Gastroesophageal sphincter (tissue), 4 donors: ENCODE data around the gene ALKBH4. TPM values are rescaled to one million over a fixed set of nuclear protein-coding genes. Genes with fewer than 3 reads are reported as not detected.

Experiments used
- ATAC-seq: fragments of 150-250 bp; one replicate; pipeline ENCODE4 v1.9.1; 2016; ENCODE audit warnings: mild to moderate bottlenecking, moderate library complexity
- H3K27ac ChIP-seq, 4 donors: fragments of 200-600 bp; sonication (generic) in 3 of 4; 1 replicate in 3 of 4; 2 replicates in 1 of 4; pipeline ENCODE4 v1.5.1; 2016 to 2019
- H3K27me3 ChIP-seq: fragments of 200-600 bp; sonication (generic); one replicate; pipeline ENCODE4 v1.5.1; 2019
- H3K36me3 ChIP-seq, 2 donors: fragments of 200-600 bp; sonication (generic); one replicate each; pipeline ENCODE4 v1.5.1; 2019; ENCODE audit warnings: control low read depth in 1 of 2
- H3K4me1 ChIP-seq, 3 donors: fragments of 200-600 bp; sonication (generic); 1 replicate in 2 of 3; 2 replicates in 1 of 3; pipeline ENCODE4 v1.5.1; 2016 to 2019; ENCODE audit warnings: control low read depth in 2 of 3
- H3K4me3 ChIP-seq, 2 donors: fragments of 200-600 bp; sonication (generic); one replicate each; pipeline ENCODE4 v1.5.1; 2019; ENCODE audit warnings: mild to moderate bottlenecking in 1 of 2, moderate library complexity in 1 of 2
- H3K9me3 ChIP-seq, 3 donors: fragments of 200-600 bp; sonication (generic); one replicate each; pipeline ENCODE4 v1.5.1; 2017 to 2019; ENCODE audit warnings: control low read depth in 2 of 3
- CTCF ChIP-seq, 4 experiments: fragments of 200-600 bp in 2 of 4; fragments of 450-650 bp in 2 of 4; sonication (generic) in 1 of 4; IDR thresholded peaks; one replicate each; pipeline ENCODE4 v1.5.1; 2017 to 2019; ENCODE audit warnings: antibody characterized with exemption in 4 of 4, mild to moderate bottlenecking in 2 of 4, moderate library complexity in 2 of 4
- EP300 ChIP-seq: sonication (generic); formaldehyde crosslinking; IDR thresholded peaks from one replicate; pipeline ENCODE4 v1.6.1; 2017; ENCODE audit warnings: antibody characterized with exemption, mild to moderate bottlenecking
- POLR2A ChIP-seq, 2 donors: fragments of 450-650 bp; IDR thresholded peaks; one replicate each; pipeline ENCODE4 v1.6.1; 2017; ENCODE audit warnings: antibody characterized with exemption in 2 of 2, mild to moderate bottlenecking in 2 of 2, moderate library complexity in 1 of 2
- POLR2AphosphoS5 ChIP-seq: sonication (generic); formaldehyde crosslinking; IDR thresholded peaks from one replicate; pipeline ENCODE4 v1.6.1; 2017; ENCODE audit warnings: antibody characterized with exemption
- WGBS, 2 donors: methylation state at CpG; one replicate each; pipeline ENCODE4 v1.1.5; 2018; ENCODE audit warnings: low coverage in 1 of 2; 5-methylcytosine and 5-hydroxymethylcytosine counted together
- total RNA-seq, 4 donors: library from RNA; depleted of rRNA; stranded (reverse); fragments of >200 nt; gene quantifications; one replicate each; pipeline ENCODE4 v1.1.0, GENCODE V29; 2016

Gene ALKBH4
- total RNA-seq, 4 donors from 2014 or later: 9.7 to 31.6 (median 14.8) TPM

- 100% methylated on average over 3 of the region's 7 CpGs; no CpG with 5 or more reads in 1 of the 2 donors for WGBS, 2 donors
- TF ChIP-seq POLR2AphosphoS5: no peak
- no peaks in the 10 kb centered on the region for H3K27me3 ChIP-seq
- ATAC-seq: no peak
- H3K36me3 ChIP-seq: peaks cover 0 to 41% of the 10 kb centered on the region in 2 donors
- no peaks in the 10 kb centered on the region for H3K4me1 ChIP-seq
- no peak overlapping the region for H3K4me3 ChIP-seq
- no peaks in the 10 kb centered on the region for H3K9me3 ChIP-seq
- no peak overlapping the region for H3K27ac ChIP-seq
Measured at GRCh38 chr7:102453319-102453718, 11.3 kb downstream of the ALKBH4 start.

GRCh38 chr7:102452451-102452850 is 12.2 kb downstream of the ALKBH4 start:
- no peak overlapping the region for H3K4me3 ChIP-seq
- no peaks in the 10 kb centered on the region for H3K9me3 ChIP-seq
- TF ChIP-seq POLR2AphosphoS5 (no peak), POLR2A (IDR thresholded peaks at IDR 0.05) (no peak)
- ATAC-seq: no peak
- H3K4me1 ChIP-seq: no peaks in the 10 kb centered on the region
- no peak overlapping the region for H3K27ac ChIP-seq
- no peaks in the 10 kb centered on the region for H3K27me3 ChIP-seq
- peaks cover 0 to 41% of the 10 kb centered on the region in 2 donors for H3K36me3 ChIP-seq
- 97% methylated on average over 6 of the region's 6 CpGs; no CpG with 5 or more reads in 1 of the 2 donors for WGBS, 2 donors

- ATAC-seq: peak; percentile 23
- Histone ChIP-seq H3K27ac (no peak overlapping the region), H3K36me3 (peaks cover 0 to 41% of the 10 kb centered on the region in 2 donors), H3K4me1 (no peaks in the 10 kb centered on the region), H3K9me3 (no peaks in the 10 kb centered on the region), H3K4me3 (no peak overlapping the region), H3K27me3 (no peaks in the 10 kb centered on the region)
- no peak for TF ChIP-seq POLR2A (IDR thresholded peaks at IDR 0.05)
- TF ChIP-seq EP300: no peak
- TF ChIP-seq CTCF (IDR thresholded peaks at IDR 0.05): no peak
- no peak for TF ChIP-seq POLR2AphosphoS5
- 53 to 74% methylated on average over 3 to 7 of the region's 23 CpGs for WGBS, 2 donors
Measured at GRCh38 chr7:102451371-102452054, 13.2 kb downstream of the ALKBH4 start.

- 47 to 71% methylated on average over 3 to 5 of the region's 6 CpGs for WGBS, 2 donors
- H3K27me3 ChIP-seq: no peaks in the 10 kb centered on the region
- H3K4me3 ChIP-seq: no peak overlapping the region
- no peaks in the 10 kb centered on the region for H3K4me1 ChIP-seq
- H3K27ac ChIP-seq: no peak overlapping the region
- TF ChIP-seq EP300 (no peak), POLR2A (IDR thresholded peaks at IDR 0.05) (no peak), POLR2AphosphoS5 (no peak), CTCF (IDR thresholded peaks at IDR 0.05) (no peak)
- peaks cover 0 to 34% of the 10 kb centered on the region in 2 donors for H3K36me3 ChIP-seq
- ATAC-seq: no peak
- H3K9me3 ChIP-seq: no peaks in the 10 kb centered on the region
Measured at GRCh38 chr7:102450242-102450641, 14.4 kb downstream of the ALKBH4 start.

- 92 to 100% methylated on average over 3 to 4 of the region's 15 CpGs for WGBS, 2 donors
- Histone ChIP-seq H3K9me3 (no peaks in the 10 kb centered on the region), H3K27me3 (no peaks in the 10 kb centered on the region), H3K4me1 (no peaks in the 10 kb centered on the region), H3K36me3 (peaks cover 0 to 29% of the 10 kb centered on the region in 2 donors), H3K4me3 (no peak overlapping the region), H3K27ac (no peak overlapping the region)
- TF ChIP-seq CTCF (IDR thresholded peaks at IDR 0.05): no peak
- TF ChIP-seq POLR2A (IDR thresholded peaks at IDR 0.05): no peak
- no peak for TF ChIP-seq EP300
- no peak for TF ChIP-seq POLR2AphosphoS5
- no peak for ATAC-seq
Measured at GRCh38 chr7:102449136-102449535, 15.5 kb downstream of the ALKBH4 start.

GRCh38 chr7:102447311-102447710 is 17.4 kb downstream of the ALKBH4 start:
- H3K27me3 ChIP-seq: no peaks in the 10 kb centered on the region
- ATAC-seq: no peak
- H3K4me3 ChIP-seq: no peak overlapping the region
- 93% methylated on average over 7 of the region's 14 CpGs; no CpG with 5 or more reads in 1 of the 2 donors for WGBS, 2 donors
- H3K27ac ChIP-seq: no peak overlapping the region
- no peaks in the 10 kb centered on the region for H3K4me1 ChIP-seq
- no peaks in the 10 kb centered on the region for H3K9me3 ChIP-seq
- TF ChIP-seq CTCF (IDR thresholded peaks at IDR 0.05): no peak
- TF ChIP-seq POLR2AphosphoS5: no peak
- TF ChIP-seq EP300: no peak
- peaks cover 0 to 29% of the 10 kb centered on the region in 2 donors for H3K36me3 ChIP-seq
